Parathyroid adenoma (tissue), 2 donors: ENCODE measurements around the gene C19orf73.
A peak's percentile ranks its signal among the peaks of the same experiment; 100 is the strongest.

ENCODE experiments used
- H2AFZ ChIP-seq: fragments of 300-600 bp; sonication (generic); one replicate; pipeline ENCODE4 v1.7.0; 2017; ENCODE audit warnings: antibody characterized with exemption, mild to moderate bottlenecking
- H3K27ac ChIP-seq: fragments of 300-600 bp; sonication (generic); one replicate; pipeline ENCODE4 v1.7.0; 2017
- H3K27me3 ChIP-seq: fragments of 300-600 bp; sonication (generic); one replicate; pipeline ENCODE4 v1.7.0; 2017; ENCODE audit warnings: low read length; ENCODE audit not compliant: control insufficient read depth, insufficient read depth
- H3K36me3 ChIP-seq: fragments of 300-600 bp; sonication (generic); one replicate; pipeline ENCODE4 v1.7.0; 2017; ENCODE audit warnings: low read length; ENCODE audit not compliant: control insufficient read depth, insufficient read depth
- H3K4me1 ChIP-seq: fragments of 300-600 bp; sonication (generic); one replicate; pipeline ENCODE4 v1.7.0; 2017; ENCODE audit warnings: control low read depth
- H3K4me2 ChIP-seq: fragments of 300-600 bp; sonication (generic); one replicate; pipeline ENCODE4 v1.7.0; 2017; ENCODE audit warnings: low read length
- H3K4me3 ChIP-seq: fragments of 300-600 bp; sonication (generic); one replicate; pipeline ENCODE4 v1.7.0; 2017; ENCODE audit warnings: low read depth, low read length
- H3K79me2 ChIP-seq: fragments of 300-600 bp; sonication (generic); one replicate; pipeline ENCODE4 v1.7.0; 2017; ENCODE audit warnings: control low read depth
- H3K9ac ChIP-seq: fragments of 300-600 bp; sonication (generic); one replicate; pipeline ENCODE4 v1.7.0; 2017; ENCODE audit warnings: mild to moderate bottlenecking
- H3K9me3 ChIP-seq: fragments of 300-600 bp; sonication (generic); one replicate; pipeline ENCODE4 v1.7.0; 2017; ENCODE audit warnings: low read length; ENCODE audit not compliant: control insufficient read depth
- CTCF ChIP-seq: fragments of 300-600 bp; sonication (generic); IDR thresholded peaks from one replicate; pipeline ENCODE4 v1.7.0; 2017; ENCODE audit warnings: antibody characterized with exemption, mild to moderate bottlenecking
- donor health status: primary hyperparathyroidism.

The C19orf73 gene

DNA sequence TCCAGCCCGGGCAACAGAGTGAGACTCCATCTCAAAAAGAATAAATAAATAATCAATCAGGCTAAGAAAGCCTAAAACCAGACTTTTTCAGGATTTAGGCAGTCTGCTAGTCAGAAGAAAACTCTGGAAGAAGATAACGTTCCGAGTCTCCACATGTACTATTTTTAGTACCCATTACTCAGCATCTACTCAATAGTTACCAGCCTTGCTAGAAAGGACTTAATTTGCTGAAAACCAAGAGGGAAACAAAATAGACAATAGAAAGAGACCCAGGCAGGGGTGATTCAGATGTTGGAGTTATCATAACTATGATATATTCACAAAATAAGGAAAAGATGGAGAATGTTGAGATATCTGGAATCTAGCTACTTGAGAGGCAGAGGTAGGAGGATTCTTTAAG is 8.4 kb downstream of the C19orf73 start:
- Histone ChIP-seq H3K27ac (no peak overlapping the region), H3K9ac (no peak overlapping the region)
- TF ChIP-seq CTCF, result no peak

DNA sequence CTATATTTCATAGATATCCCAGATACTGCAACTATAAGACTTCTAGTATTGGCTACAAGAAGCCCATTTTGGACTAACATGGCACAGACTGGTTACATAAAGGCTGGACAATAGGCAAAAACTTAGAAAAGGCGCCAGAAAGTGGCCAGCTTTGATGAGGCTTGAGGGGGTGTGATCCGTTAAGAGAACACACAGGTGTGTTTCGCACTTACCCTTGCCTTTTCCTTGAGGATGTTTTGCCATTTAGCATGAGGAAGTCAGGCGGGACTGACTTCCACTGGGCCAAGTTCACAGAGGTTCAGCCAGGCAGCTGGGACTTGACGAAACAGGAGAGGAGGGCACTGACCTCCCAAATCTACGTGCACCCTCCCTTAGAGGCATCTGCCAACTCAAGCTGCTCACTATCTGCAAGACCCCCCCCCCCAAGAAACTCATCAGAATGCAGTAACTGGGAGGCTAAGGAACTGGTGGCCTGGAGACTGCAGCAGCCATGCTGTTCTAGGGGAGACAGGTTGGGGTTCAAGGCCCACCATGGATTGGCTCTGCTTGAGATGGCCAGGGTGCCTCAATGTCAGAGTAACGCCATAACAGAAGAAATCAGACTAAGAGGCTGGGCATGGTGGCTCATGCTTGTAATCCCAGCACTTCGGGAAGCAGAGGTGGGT is 9.2 kb downstream of the C19orf73 start:
- Histone ChIP-seq H3K27me3 (no peaks in the 10 kb centered on the region), H3K27ac (no peak overlapping the region), H3K4me2 (no peak overlapping the region), H3K36me3 (no peaks in the 10 kb centered on the region), H2AFZ (no peak overlapping the region), H3K4me3 (no peak overlapping the region), H3K9ac (no peak overlapping the region), H3K79me2 (no peaks in the 10 kb centered on the region), H3K4me1 (peaks cover 4% of the 10 kb centered on the region), H3K9me3 (no peaks in the 10 kb centered on the region)
- no peak for TF ChIP-seq CTCF

More for the DNA sequence above, 8.4 kb downstream of the C19orf73 start:
- Histone ChIP-seq H3K4me3 (no peak overlapping the region), H3K4me2 (peak overlapping the region; percentile 51), H3K4me1 (peaks cover 4% of the 10 kb centered on the region), H3K79me2 (no peaks in the 10 kb centered on the region), H3K36me3 (no peaks in the 10 kb centered on the region), H3K27me3 (no peaks in the 10 kb centered on the region), H3K9me3 (no peaks in the 10 kb centered on the region), H2AFZ (no peak overlapping the region)

DNA sequence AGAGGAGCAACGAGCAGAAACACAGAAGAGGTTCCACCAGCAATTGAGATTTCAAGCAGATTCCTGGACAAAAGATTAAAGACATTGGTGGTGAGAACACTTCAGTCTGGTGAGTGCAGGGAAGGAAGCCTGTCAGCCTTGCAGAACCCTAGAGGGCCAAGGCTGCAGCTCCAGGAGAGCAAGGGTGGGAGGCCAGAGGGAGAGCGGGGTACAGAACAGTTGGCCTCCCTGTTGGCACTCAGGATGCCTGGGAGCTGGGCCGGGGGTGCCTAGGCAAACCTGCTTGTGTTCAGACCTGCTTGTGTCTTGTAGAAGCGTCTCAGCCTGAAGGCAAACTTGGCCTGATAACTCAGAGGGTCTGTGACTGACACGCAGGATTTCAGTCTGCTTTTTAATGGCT is 9.9 kb downstream of the C19orf73 start:
- H2AFZ ChIP-seq, result no peak overlapping the region
- no peak overlapping the region for H3K27ac ChIP-seq
- no peak overlapping the region for H3K4me3 ChIP-seq
- H3K4me2 ChIP-seq, result no peak overlapping the region
- H3K9ac ChIP-seq, result no peak overlapping the region
- H3K27me3 ChIP-seq, result no peaks in the 10 kb centered on the region
- no peaks in the 10 kb centered on the region for H3K9me3 ChIP-seq
- no peaks in the 10 kb centered on the region for H3K36me3 ChIP-seq
- TF ChIP-seq CTCF, result no peak
- H3K4me1 ChIP-seq, result peaks cover 4% of the 10 kb centered on the region
- no peaks in the 10 kb centered on the region for H3K79me2 ChIP-seq

- no peaks in the 10 kb centered on the region for H3K27me3 ChIP-seq
- no peak overlapping the region for H3K4me3 ChIP-seq
- H2AFZ ChIP-seq, result no peak overlapping the region
- H3K9ac ChIP-seq, result no peak overlapping the region
- H3K4me1 ChIP-seq, result no peaks in the 10 kb centered on the region
- no peaks in the 10 kb centered on the region for H3K9me3 ChIP-seq
- no peak for TF ChIP-seq CTCF
- no peak overlapping the region for H3K27ac ChIP-seq
- no peaks in the 10 kb centered on the region for H3K79me2 ChIP-seq
- H3K4me2 ChIP-seq, result no peak overlapping the region
- H3K36me3 ChIP-seq, result no peaks in the 10 kb centered on the region
These were observed 11.1 kb downstream of the C19orf73 start for GRCh38 chr19:49107625-49108459.
